Measurements from ENCODE around the gene EVL. TPM values are rescaled to one million over a fixed set of nuclear protein-coding genes. Genes with fewer than 3 reads are reported as not detected.

EVL gene
- total RNA-seq, 1 donor: 16.6 TPM

GRCh38 chr14:100077441-100077840 lies 12.2 kb downstream of the EVL start:
- Histone ChIP-seq H3K9me3 (ENCODE audit: low read depth, low read length) (no peaks in the 10 kb centered on the region), H4K20me1 (ENCODE audit: insufficient read depth, low read length) (peaks cover 14% of the 10 kb centered on the region), H3K4me2 (ENCODE audit: insufficient read depth, low read length) (no peak overlapping the region), H3K36me3 (ENCODE audit: insufficient read depth, low read length) (no peaks in the 10 kb centered on the region), H3K4me3 (ENCODE audit: insufficient read depth, low read length) (no peak overlapping the region), H3K4me1 (ENCODE audit: insufficient read depth, low read length) (peaks cover 28% of the 10 kb centered on the region), H3K79me2 (ENCODE audit: insufficient read depth, low read length) (peaks cover 6% of the 10 kb centered on the region), H3K27me3 (ENCODE audit: insufficient read depth, low read length) (no peaks in the 10 kb centered on the region), H2AFZ (ENCODE audit: low read length) (no peak overlapping the region), H3K27ac (ENCODE audit: low read depth, low read length) (peak overlapping the region; percentile 75)
- DNase-seq (ENCODE audit: insufficient read length, low spot score, missing footprints): no peak
- TF ChIP-seq, protein P1, sequence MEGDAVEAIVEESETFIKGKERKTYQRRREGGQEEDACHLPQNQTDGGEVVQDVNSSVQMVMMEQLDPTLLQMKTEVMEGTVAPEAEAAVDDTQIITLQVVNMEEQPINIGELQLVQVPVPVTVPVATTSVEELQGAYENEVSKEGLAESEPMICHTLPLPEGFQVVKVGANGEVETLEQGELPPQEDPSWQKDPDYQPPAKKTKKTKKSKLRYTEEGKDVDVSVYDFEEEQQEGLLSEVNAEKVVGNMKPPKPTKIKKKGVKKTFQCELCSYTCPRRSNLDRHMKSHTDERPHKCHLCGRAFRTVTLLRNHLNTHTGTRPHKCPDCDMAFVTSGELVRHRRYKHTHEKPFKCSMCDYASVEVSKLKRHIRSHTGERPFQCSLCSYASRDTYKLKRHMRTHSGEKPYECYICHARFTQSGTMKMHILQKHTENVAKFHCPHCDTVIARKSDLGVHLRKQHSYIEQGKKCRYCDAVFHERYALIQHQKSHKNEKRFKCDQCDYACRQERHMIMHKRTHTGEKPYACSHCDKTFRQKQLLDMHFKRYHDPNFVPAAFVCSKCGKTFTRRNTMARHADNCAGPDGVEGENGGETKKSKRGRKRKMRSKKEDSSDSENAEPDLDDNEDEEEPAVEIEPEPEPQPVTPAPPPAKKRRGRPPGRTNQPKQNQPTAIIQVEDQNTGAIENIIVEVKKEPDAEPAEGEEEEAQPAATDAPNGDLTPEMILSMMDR (IDR thresholded peaks at IDR 0.05; ENCODE audit: extremely low read depth, low read depth, low read length): no peak

- H3K36me3 ChIP-seq (ENCODE audit: insufficient read depth, low read length): no peaks in the 10 kb centered on the region
- no peak overlapping the region for H2AFZ ChIP-seq (ENCODE audit: low read length)
- no peak for DNase-seq (ENCODE audit: insufficient read length, low spot score, missing footprints)
- no peaks in the 10 kb centered on the region for H3K9me3 ChIP-seq (ENCODE audit: low read depth, low read length)
- H3K4me2 ChIP-seq (ENCODE audit: insufficient read depth, low read length): no peak overlapping the region
- TF ChIP-seq, protein P1 (IDR thresholded peaks at IDR 0.05; ENCODE audit: extremely low read depth, low read depth, low read length): no peak
- H4K20me1 ChIP-seq (ENCODE audit: insufficient read depth, low read length): peaks cover 20% of the 10 kb centered on the region
- H3K27ac ChIP-seq (ENCODE audit: low read depth, low read length): peak overlapping the region; percentile 74
- H3K79me2 ChIP-seq (ENCODE audit: insufficient read depth, low read length): peaks cover 6% of the 10 kb centered on the region
- H3K27me3 ChIP-seq (ENCODE audit: insufficient read depth, low read length): no peaks in the 10 kb centered on the region
- H3K4me1 ChIP-seq (ENCODE audit: insufficient read depth, low read length): peaks cover 28% of the 10 kb centered on the region
- no peak overlapping the region for H3K4me3 ChIP-seq (ENCODE audit: insufficient read depth, low read length)
These were observed 13.1 kb downstream of the EVL start for GRCh38 chr14:100078216-100078803.

DNA sequence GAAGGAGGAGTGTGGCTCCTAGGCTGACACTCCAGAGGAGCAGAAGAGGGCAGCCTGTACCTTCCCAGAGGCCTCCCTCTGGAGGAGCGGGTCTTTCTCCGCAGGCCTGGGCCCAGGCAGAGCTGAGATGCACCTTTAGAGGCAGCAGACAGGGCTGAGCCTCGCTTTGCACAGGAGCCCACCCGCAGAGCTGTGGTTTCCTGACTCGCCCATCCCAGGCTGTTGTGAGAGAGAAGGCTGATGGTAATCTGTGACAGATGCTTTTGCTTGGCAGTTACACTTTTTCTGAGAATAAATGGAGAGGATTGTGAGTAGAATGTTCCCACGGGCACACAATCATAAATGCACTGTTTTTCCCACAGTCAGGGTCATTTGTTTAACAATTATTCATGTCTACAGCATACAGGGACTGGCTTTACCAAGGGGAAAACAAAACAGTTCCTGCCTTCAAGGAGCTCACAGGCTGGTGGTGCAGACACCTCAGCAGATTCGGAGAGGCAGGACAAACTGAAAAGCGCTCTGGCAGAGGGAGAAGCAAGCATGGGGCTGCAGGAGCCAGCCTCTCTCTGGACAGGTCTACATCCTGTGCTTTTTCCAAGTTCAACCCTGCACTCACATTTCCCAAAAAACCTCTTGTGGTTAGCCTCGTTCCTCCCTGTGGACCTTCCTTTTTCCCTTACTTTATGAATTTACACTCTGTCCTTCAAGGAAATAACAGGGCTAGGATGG lies 13.9 kb downstream of the EVL start:
- H2AFZ ChIP-seq (ENCODE audit: low read length): no peak overlapping the region
- H3K4me2 ChIP-seq (ENCODE audit: insufficient read depth, low read length): peak overlapping the region; percentile 4
- no peaks in the 10 kb centered on the region for H3K9me3 ChIP-seq (ENCODE audit: low read depth, low read length)
- DNase-seq (ENCODE audit: insufficient read length, low spot score, missing footprints): no peak
- peaks cover 21% of the 10 kb centered on the region for H4K20me1 ChIP-seq (ENCODE audit: insufficient read depth, low read length)
- H3K79me2 ChIP-seq (ENCODE audit: insufficient read depth, low read length): peaks cover 6% of the 10 kb centered on the region
- no peak overlapping the region for H3K4me3 ChIP-seq (ENCODE audit: insufficient read depth, low read length)
- no peaks in the 10 kb centered on the region for H3K36me3 ChIP-seq (ENCODE audit: insufficient read depth, low read length)
- peak overlapping the region; percentile 74 for H3K27ac ChIP-seq (ENCODE audit: low read depth, low read length)
- H3K27me3 ChIP-seq (ENCODE audit: insufficient read depth, low read length): no peaks in the 10 kb centered on the region
- TF ChIP-seq, protein P1 (IDR thresholded peaks at IDR 0.05; ENCODE audit: extremely low read depth, low read depth, low read length): no peak
- peaks cover 28% of the 10 kb centered on the region for H3K4me1 ChIP-seq (ENCODE audit: insufficient read depth, low read length)

- Histone ChIP-seq H2AFZ (ENCODE audit: low read length) (no peak overlapping the region), H3K36me3 (ENCODE audit: insufficient read depth, low read length) (no peaks in the 10 kb centered on the region), H3K4me2 (ENCODE audit: insufficient read depth, low read length) (peak overlapping the region; percentile 4), H3K27me3 (ENCODE audit: insufficient read depth, low read length) (no peaks in the 10 kb centered on the region), H3K4me3 (ENCODE audit: insufficient read depth, low read length) (no peak overlapping the region), H3K27ac (ENCODE audit: low read depth, low read length) (peak overlapping the region; percentile 74), H3K79me2 (ENCODE audit: insufficient read depth, low read length) (peaks cover 5% of the 10 kb centered on the region), H3K9me3 (ENCODE audit: low read depth, low read length) (no peaks in the 10 kb centered on the region), H4K20me1 (ENCODE audit: insufficient read depth, low read length) (peaks cover 25% of the 10 kb centered on the region), H3K4me1 (ENCODE audit: insufficient read depth, low read length) (peaks cover 28% of the 10 kb centered on the region)
- TF ChIP-seq, protein P1 (IDR thresholded peaks at IDR 0.05; ENCODE audit: extremely low read depth, low read depth, low read length): no peak
- no peak for DNase-seq (ENCODE audit: insufficient read length, low spot score, missing footprints)
These were observed 14.4 kb downstream of the EVL start for GRCh38 chr14:100079726-100080005.

All from osteoblast (primary cell).